Right hindlimb (tissue), 1 donor: ENCODE data around the gene NRXN3.
"Not testable (repeated sequence)": the region's sequence is repeated elsewhere in the genome, so short reads cannot be mapped to it uniquely, and the experiment has no call there.

Experiments used
- DNase-seq: peaks from one replicate; pipeline ENCODE4 v3.0.0-alpha.2; 2018

NRXN3 gene

DNA sequence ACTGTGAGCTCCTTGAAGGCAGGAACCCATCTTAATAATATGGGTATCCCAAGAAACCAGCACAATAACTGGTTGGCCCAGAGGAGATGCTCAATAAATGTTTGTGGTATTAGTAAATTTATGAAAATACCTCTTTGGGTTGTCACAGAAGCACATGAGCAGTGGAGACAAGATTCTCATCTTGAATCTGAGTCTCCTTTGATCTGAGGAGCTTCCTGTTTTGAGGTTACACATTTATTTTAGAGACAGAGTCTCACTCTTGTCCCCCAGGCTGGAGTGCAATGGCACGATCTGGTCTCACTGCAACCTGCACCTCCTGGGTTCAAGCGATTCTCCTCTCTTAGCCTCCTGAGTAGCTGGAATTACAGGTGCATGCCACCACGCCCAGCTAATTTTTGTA, 247.4 kb downstream of the NRXN3 start:
- DNase-seq: no peak

DNA sequence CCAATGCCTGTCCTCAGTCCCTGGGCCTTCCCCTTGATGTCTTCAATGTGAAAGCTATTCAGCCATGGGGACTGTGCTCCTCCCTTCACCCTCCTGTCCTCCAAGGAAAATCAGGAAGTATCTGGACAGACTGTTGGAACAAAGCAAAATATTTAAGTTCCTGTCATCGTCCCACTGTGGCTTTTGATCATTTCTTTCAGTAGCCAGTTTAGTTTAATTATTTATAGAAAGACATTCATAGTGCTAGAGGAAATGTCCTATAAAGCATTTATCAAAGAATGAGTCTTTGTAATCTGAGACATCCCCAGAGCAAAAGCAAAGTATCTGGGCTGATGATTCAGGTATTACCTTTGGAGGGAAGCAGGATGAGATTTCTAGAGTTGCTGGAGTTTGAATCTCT, 254.1 kb downstream of the NRXN3 start:
- DNase-seq: no peak

DNA sequence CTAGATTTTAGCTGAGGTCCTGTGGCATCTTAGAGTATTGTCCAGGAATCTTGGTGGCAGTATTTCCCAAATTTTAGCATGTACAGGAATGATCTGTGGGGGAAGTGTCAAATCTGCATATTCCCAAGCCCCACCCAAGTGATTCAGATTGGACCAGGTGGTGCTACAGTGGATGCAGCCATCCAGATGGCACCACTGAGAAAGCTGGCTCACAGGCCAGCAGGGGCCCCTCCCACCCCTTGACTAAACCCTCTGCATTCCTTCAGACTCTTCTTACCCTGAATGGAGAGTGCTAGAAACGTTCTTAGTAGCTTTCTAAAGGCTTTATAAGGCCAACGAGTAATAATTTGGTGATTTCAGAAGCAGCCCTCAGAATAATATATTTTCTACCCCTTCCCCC, 255.2 kb downstream of the NRXN3 start:
- no peak for DNase-seq

DNA sequence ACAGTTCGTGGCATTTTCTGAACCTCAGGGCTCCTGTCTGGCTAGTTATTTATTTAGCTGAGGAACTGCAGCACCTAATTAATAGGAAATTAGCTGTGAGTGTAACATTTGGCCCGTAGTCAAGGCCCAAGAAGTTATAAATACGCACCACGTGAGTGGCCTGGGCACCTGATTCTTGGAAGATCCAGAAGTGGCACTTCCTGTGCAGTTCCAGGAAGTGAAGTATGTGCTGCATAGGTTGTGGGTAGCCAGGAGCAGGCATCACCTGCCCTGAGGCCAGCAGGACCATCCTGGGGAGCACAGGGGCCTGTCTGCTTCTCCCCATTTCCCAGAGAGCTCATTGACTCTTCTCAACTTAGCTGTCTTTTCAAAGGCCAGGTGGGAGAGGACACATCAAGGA, 255.6 kb downstream of the NRXN3 start:
- DNase-seq: no peak

DNA sequence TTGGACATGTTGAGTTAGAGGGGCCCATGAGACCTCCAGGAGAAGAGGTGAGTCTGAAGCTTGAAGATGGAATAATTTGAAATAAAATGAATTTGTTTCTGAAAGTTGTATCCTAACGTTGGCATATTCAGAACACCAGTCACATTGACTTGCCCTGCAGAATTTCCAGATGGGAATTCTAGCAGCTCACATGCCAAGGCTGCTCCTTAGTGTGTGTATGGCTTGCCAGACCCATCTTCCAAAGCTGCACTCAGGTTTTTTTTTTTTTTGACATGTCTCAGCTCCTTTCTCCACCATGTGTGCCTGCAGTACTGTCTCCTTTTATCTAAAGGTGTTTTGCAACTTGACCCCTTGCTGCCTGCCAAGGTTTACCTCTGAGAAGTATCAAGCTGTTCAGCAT, 261.9 kb downstream of the NRXN3 start:
- DNase-seq: no peak

DNA sequence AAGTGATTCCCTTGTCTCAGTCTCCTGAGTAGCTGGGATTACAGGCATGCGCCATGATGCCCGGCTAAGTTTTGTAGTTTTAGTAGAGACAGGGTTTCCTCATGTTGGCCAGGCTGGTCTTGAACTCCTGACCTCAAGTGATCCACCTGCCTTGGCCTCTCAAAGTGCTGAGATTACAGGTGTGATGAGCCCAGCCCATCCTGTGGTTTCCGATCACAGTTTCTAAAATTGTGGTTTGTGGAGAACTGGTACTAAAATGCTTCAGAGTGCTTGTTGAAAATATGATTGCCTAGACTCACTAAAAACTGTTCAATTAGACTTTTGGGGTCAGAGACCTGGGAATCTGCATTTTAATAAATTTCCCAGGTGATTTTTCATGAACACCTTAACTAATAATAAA, 267.3 kb downstream of the NRXN3 start:
- DNase-seq: not testable (repeated sequence)

DNA sequence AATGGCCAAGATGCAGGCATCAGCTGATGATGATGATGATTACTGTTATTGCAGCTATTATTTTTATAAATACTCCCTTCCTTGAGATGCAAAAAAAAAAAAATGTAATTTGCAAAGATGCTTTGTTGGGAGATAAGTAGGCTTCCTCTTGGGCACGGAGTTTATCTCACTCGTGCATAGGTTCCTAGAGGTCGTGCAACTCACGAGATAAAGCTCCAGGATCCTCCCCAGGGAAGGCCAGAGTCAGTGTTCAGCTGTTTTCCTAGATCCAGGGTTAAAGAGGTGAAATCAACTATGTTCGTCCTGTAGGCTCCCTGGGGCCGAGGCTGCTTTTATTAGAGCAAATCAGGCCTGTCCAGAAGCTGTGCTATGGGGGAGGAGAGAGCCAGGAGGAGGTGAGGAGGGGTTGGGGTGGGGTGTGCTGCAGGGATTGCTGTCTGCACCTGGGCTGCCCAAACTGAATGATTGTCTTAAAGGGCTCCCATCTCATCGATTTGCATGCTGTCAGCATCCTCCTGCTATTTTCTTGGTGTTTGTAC, 270.3 kb downstream of the NRXN3 start:
- DNase-seq: no peak

DNA sequence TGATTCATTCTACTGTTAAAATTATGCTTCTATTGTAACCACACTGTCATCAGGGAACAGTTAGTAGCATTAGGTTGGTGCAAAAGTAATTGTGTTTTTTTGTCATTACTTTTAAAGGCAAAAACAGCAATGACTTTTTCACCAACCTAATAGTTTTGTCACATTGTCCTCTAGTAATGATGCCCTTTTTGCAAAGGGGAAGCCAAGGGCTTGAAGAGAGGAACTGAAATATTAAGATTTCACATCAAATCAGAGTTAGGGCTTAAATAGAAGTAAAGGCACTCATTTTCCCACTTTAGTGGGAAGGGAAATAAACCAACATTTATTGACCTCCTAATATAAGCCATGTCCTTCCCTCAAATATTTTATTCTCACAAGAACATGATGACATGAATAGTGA, 273.7 kb downstream of the NRXN3 start:
- no peak for DNase-seq

DNA sequence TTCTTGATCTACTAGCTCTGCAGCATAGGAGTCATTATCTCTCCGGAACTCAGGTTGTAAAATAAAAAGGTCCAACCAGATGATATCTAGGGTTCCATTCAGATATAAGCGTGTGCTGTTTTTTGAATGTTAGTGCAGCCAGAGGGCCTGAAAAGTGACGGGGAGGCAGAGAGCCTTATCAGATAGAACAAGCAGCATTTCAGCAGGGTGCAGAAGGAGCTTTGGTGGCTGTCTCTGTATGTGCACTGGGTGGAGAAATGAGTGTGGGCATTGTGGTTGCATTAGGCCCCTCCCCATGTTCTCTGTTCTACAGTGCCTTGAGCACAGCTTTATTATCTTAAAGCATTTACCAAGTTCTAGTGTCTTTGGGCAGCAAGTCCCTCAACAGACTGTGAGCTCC, 275.1 kb downstream of the NRXN3 start:
- DNase-seq: no peak

DNA sequence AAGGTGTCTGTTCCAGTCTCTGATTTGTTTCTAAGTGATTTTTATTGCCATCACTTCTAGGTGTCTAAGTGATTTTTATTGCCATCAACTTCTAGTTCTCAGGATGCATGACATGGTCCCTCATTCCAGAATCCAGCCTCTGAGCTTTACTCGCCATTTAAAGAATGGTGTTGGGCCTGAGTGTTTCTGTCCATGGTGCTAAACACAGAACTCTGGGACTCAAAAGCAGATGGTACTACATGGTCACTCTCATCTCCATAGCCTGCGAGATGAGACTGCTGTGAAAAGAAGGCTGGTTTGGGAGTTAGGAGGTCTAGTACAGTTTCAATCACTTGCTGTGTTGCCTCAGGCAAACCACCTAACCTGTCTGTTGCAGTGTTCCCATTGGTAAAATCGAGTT, 276.6 kb downstream of the NRXN3 start:
- DNase-seq: no peak

DNA sequence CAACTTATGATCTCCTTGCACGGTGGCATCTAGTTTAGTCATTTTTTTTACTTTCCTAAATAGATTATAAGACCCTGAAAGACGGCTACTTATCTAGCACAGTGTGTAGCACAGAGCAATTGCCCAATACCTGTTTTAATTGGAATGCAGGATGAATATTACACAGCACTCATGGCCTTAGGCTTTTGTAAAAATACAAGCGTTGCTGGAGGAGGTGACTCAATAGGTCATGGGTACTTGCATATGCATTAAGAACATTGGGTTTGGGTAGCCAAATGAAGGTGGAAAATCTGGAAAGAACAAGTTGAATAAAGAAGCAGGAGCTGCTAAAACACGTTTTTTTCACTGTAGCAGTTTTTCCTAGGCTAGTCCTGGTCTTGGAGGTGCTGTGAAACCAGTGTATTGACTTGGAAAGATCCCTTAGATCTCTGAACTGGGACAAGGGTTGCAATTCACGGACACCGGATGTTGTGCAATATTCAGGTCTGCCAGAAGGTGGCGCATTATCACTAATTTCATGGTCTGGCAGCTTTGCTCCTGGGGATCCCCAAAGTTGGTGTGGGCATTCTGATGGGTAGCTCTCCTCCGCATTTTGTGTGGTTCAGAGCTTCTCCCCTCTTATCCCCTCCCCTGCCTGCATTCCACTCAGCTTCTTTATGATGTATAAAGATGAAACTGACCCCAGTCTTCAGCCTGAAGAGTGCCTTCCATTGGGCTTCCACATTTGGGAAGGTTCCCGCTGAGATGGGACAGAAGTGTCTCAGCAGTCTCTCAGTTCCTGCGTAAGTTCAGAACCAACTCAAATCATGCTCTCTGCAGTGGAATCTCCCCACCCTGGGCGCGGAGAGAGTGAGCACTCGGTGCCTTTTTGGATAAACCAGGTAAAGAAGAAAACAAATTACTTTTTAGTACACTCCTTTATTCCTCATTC, 278.3 kb downstream of the NRXN3 start:
- no peak for DNase-seq

DNA sequence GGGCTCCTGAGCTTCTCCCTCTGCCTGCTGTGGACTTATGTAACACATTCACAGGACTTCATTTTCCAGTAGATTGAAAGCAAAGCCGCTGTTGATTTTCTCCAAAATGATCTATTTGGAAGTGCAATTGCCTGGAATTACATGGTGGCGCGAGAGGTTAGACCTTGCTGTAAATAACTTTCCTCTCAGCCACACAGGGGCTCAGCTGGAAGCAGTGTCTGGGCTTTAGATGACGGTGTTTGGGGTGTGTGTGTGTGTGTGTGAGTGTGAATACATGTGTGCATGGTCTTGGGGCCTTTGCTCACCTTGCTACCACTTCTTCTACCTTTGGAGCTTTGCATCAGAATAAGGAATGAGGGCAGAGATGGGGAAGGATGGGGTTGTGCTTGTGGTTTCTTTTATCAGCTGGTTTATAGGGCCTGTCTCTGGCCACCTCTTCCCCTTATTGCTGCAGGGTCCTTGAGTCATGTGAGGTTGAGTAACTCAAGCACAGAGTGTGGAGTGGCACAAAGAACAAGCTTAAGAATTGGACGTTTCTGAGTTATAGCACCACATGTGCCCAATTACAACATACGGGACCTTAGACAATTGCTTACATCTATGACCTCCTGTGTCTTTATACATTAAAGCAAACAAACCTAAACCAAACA, 280.6 kb downstream of the NRXN3 start:
- no peak for DNase-seq

DNA sequence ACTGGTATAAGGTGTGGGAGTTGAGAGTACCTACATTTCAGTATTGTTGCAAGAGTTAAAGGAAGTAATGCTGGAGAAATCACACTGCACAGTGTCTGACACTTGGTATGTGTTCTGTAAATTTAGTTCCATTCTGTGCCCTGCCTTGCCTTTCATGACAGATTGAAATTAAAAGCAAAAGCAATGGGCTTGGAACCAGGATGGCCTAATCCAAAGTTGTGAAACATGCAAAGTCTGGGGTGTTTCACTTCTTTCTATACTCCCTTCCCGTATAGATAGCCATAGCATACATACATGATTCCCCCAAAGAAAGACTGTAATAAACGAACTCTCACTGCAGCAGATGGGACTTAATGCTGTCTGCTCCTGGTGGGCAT, 281.1 kb downstream of the NRXN3 start:
- DNase-seq: no peak

DNA sequence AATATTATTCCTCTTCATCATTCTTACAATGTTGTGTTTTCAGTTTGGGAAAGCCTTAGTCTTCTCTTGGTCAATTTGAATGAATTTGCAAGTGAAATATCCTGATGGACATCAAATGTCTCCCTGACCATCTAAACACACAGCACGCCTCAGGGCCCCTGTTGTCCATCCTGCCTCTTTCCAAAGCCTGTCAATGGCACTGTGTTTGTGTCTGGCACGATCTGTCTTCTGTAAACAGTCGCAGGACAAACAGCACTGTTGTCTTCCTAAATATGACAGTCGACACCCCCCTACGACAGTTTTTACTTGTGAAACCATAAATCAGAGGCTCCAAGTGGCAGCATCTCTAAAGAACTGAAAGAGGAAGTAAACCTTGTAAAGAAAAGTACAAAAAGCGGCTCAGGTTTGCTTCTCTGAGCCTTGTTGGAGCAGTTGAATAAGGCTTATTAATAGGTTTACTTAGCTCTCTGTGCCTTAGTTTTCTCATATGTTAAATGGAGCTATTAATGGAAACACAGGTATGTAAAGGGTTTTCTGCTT, 285.8 kb downstream of the NRXN3 start:
- DNase-seq: no peak

DNA sequence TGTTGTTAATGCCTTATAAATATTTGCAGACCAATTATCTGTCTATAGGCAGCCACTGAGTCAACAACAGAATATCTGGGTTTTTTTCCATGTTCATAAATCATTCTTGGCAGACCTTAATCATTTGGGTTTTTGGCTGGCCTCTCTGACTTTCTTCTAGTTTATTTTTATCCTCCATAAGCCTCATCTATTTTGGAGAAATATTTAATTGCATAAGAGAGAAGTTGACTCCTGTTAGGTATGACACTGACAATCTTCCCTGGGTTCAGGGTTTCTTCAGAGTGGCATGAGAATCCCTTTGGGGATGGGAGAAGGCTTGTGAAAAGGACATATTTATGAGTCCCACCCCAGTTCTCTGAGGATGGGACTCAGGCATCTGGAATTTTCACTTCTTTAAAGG, 299.8 kb downstream of the NRXN3 start:
- DNase-seq: no peak

DNA sequence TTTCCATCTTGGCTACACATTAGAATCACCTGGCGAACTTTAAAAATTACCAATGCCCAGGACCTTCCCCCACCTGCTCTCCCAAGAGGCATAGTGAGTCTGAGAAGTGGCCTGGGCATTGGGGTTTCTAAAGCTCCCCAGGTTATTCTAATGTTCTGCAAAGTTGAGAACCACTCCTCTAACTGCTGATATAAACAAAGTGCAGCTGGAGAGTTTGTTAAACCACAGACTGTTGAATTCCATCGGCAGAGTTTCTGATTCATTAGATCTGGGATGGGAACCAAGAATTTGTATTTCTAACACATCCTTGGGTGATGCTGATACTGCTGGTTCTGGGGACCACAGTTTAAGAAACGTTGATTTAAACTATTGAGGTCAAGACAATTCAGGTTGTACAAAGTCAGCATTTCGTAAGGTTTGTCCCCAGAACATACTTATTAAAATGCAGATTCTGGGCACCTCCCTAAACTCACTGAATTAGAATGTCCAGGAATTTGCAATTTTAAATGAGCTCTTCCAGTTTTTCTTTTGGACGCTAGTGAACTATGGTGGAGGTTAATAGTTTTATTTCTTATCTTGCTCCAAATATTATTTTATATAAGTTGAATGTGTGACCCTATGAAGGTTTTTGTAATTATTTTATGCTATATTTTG, 309.1 kb downstream of the NRXN3 start:
- DNase-seq: no peak

DNA sequence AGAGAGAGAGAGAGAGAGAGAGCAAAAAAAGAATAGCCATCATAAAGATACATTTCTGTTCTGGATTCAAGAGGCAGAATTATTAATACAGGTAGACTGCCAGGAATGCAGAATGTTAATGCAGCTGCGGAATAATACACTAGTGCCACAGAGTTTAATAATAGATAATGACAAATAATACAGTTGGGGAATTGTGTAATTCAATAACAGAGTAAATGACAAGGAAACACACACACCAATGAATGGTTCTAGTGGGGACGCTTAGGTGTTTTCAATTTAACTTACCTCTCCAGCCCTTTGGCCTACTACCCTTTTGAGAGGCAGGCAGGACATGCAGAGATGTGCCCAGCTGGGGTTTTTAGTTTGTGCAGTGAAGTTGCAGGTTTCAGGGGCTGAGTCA, 313.9 kb downstream of the NRXN3 start:
- DNase-seq: no peak

DNA sequence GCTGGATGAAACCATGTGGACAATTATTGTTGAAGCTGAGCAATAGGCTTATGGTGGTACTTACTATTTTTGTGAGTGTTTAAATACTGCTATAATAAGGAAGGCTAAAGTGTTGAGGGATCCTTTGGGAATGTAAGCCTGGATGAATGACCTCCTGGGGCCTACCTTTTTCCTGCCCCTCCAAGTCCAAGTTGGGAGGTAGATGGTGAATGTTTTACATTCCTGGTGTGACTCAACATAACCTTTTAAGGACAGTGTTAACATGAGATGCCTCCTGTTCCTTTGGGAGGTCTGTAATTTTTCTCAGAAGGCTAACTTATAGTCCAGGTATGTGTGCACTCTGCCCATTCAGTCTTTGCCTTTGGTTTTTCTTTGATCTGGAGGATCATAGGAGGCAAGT, 315.9 kb downstream of the NRXN3 start:
- no peak for DNase-seq

DNA sequence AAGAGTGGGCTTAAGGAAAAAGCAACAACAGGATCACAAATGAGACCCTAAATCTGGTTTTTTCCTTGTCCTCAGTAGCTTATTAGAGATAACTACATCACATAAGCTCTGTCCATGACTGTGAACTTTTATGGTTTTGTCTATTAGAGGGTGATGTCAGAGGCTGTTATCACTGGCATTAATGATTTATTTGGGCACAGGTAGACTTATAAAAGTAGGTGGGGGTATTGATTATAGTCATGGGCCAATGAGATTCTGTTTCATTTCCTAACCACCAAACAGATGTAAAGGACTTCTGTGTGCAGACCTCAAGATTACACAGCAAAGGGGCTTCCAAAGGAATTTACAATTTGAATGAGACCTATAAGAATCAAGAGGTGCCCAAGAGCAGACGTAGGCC, 316.4 kb downstream of the NRXN3 start:
- no peak for DNase-seq

DNA sequence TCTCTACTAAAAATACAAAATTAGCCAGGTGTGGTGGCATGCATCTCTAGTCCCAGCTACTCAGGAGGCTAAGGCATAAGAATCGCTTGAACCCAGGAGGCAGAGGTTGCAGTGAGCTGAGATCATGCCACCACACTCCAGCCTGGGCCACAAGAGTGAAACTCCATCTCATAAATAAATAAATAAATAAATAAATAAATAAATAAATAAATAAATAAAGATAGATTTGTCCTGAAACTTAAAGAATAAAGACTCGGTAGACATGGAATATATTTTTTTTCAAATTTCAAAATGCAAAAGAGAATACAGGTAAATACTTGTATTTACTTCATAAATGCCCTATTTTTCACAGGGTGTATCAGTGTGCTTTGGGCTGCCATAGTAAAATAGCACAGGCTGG, 317.4 kb downstream of the NRXN3 start:
- not testable (repeated sequence) for DNase-seq

DNA sequence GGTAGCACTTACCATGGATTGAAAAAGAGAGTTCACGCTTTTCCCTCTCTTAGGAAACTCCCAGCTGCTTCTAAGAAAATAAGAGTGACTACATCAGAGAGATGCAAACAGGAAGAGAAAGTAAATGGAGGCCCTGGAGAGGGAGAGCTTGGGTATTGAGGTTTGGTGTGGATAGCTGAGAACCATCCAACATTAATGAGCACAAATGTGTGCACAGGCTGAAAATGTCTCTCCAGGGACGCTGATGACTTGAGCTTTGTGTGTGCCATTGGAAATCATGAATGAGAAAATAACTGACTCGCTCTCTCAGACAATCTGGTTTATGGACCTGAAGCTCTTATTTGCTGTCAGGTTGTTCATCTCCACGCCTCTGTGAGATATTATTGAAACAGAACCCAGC, 318.8 kb downstream of the NRXN3 start:
- DNase-seq: no peak

DNA sequence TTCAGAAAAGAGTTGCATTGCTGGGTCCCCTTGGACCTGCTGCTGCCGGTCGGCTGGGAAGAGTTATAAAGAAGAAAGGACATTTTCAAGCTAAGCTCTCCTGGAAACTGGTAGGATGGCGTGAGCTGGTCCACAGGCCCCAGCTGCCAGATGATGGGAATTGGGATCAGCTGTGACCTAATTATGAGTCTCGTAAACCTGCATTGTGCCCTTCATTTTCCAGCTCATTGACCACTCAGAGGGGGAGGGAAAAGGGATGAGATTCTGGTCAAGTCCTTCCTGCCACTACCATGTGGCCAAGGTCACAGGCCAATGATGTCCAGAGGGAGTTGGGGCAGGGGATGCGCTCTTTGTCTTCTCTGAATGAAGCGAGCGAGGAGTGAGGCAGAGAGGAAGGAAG, 320.9 kb downstream of the NRXN3 start:
- no peak for DNase-seq

DNA sequence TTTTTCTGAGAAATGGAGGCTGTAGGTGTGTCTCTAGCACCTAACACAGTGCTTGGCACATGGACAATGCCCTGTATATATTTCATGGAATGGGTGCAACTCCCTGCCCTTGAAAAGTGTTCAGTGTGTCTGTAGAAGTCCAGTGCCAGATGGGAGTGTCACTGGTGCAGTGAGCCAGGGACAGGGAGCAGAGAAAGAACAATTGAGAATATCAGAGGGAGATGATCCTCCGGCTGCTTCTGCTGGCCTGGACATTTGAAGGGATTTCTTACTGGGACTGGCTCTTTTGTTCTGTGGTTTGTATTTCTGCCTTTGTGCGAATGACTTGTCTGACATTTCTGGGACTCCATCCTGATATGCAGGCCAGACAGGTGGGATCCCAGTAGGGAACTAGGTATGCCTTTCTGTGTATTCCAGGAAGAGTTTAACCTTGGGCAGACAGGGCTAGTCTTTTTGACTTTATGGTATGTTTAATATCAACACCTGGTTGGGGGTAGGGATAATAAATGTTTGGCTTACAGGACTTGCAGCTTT, 328.0 kb downstream of the NRXN3 start:
- DNase-seq: no peak
